K562 (cell line): ENCODE measurements around the gene SCEL. TPM values are rescaled to one million over a fixed set of nuclear protein-coding genes. Genes with fewer than 3 reads are reported as not detected.

ENCODE experiments used
- ATAC-seq: fragments of 200-7000 bp; cut with Tn5 transposase; 3 replicates; pipeline ENCODE4 v1.9.1; 2020; ENCODE audit warnings: moderate library complexity
- BruUV-seq: library from RNA; stranded (reverse); fragments of 400-500 nt; replicated peaks from 2 replicates; lab custom pipeline; 2021; lab: Mats Ljungman, UMichigan
- CTCF ChIA-PET: fragments of 300-600 bp; formaldehyde crosslinking; extraction: SDS; loops from one replicate; lab custom pipeline; 2021; ENCODE audit warnings: low intra/inter-chr PET ratio; lab: Yijun Ruan, JAX
- POLR2A ChIA-PET: fragments of 300-600, 350-650 bp; sonication (Branson Sonifier 250); formaldehyde crosslinking; extraction: SDS; loops from one replicate; lab custom pipeline; 2021; ENCODE audit warnings: antibody characterized with exemption, inconsistent platforms; lab: Yijun Ruan, JAX
- DNase-seq, 4 experiments: peaks; one replicate each; pipeline versions ENCODE4 v3.0.0 to v3.0.0-alpha.2; 2011 to 2018; ENCODE audit warnings: low spot score in 3 of 4, mixed read lengths in 3 of 4; ENCODE audit errors: extremely low read depth in 1 of 4
- FAIRE-seq: peaks from 2 replicates; lab custom pipeline; 2011; peaks lifted over from hg19 to GRCh38; lab: Jason Lieb, UNC
- H2AFZ ChIP-seq: 2 replicates; pipeline ENCODE4 v1.6.0; 2011; ENCODE audit warnings: low read depth, low read length, control low read depth, inconsistent platforms
- H3K27ac ChIP-seq: fragments of 200-600 bp; 3 replicates; pipeline ENCODE4 v1.8.0; 2011; ENCODE audit warnings: low read depth, mild to moderate bottlenecking, control low read depth, inconsistent platforms, low read length, moderate library complexity, mixed read lengths; ENCODE audit errors: extremely low read depth
- H3K27me3 ChIP-seq, 2 experiments: fragments of 300-600 bp in 1 of 2; 2 replicates in 1 of 2; 3 replicates in 1 of 2; pipeline versions ENCODE4 v1.6.0 to v1.8.0; 2011; ENCODE audit warnings: inconsistent platforms in 2 of 2, low read length in 2 of 2, mild to moderate bottlenecking in 1 of 2, mixed read lengths in 1 of 2, moderate library complexity in 1 of 2; ENCODE audit not compliant: control insufficient read depth in 2 of 2, insufficient read depth in 2 of 2
- H3K36me3 ChIP-seq: fragments of 300-600 bp; 3 replicates; pipeline ENCODE4 v1.8.0; 2011; ENCODE audit warnings: mild to moderate bottlenecking, low read length, inconsistent platforms; ENCODE audit not compliant: control insufficient read depth, insufficient read depth
- H3K4me1 ChIP-seq, 2 experiments: fragments of 200-600 bp in 1 of 2; replicated peaks in 1 of 2; 2 replicates in 1 of 2; 3 replicates in 1 of 2; pipeline versions ENCODE4 v1.5.1 to v1.8.0; 2011; ENCODE audit warnings: inconsistent platforms in 2 of 2, low read length in 2 of 2, mild to moderate bottlenecking in 1 of 2, mixed read lengths in 1 of 2, moderate library complexity in 1 of 2; ENCODE audit not compliant: control insufficient read depth in 2 of 2, insufficient read depth in 2 of 2
- H3K4me2 ChIP-seq: 2 replicates; pipeline ENCODE4 v1.6.1; 2011; ENCODE audit warnings: low read length, control low read depth, inconsistent platforms, mixed read lengths; ENCODE audit not compliant: insufficient read depth
- H3K4me3 ChIP-seq: fragments of 200-600 bp; sonication (generic), shearing (Covaris generic); 2 replicates; pipeline ENCODE4 v1.5.1; 2016; ENCODE audit warnings: control low read depth, inconsistent platforms
- H3K79me2 ChIP-seq: fragments of 200-600 bp; 3 replicates; pipeline ENCODE4 v1.8.0; 2011; ENCODE audit warnings: low read length, inconsistent platforms; ENCODE audit not compliant: control insufficient read depth, insufficient read depth
- H3K9ac ChIP-seq, 2 experiments: 2 replicates each; pipeline versions ENCODE4 v1.6.0 to v1.6.1; 2011; ENCODE audit warnings: low read depth in 2 of 2, low read length in 2 of 2, control low read depth in 1 of 2, inconsistent platforms in 1 of 2, mild to moderate bottlenecking in 1 of 2, mixed read lengths in 1 of 2; ENCODE audit not compliant: insufficient read depth in 1 of 2
- H3K9me1 ChIP-seq: one replicate; pipeline ENCODE4 v1.6.0; 2011; ENCODE audit warnings: inconsistent platforms, mild to moderate bottlenecking, low read length, moderate library complexity; ENCODE audit not compliant: control insufficient read depth, insufficient read depth
- H3K9me3 ChIP-seq: replicated peaks from 2 replicates; pipeline ENCODE4 v1.5.1; 2011; ENCODE audit warnings: low read depth, low read length, inconsistent platforms; ENCODE audit not compliant: control insufficient read depth, insufficient read depth
- H4K20me1 ChIP-seq: replicated peaks from 2 replicates; pipeline ENCODE4 v1.6.1; 2011; ENCODE audit warnings: low read length, inconsistent platforms, mixed read lengths; ENCODE audit not compliant: control insufficient read depth, insufficient read depth
- ATF3 ChIP-seq, 2 experiments: fragments of 450-650 bp in 1 of 2; sonication (generic) in 1 of 2; formaldehyde crosslinking in 1 of 2; IDR thresholded peaks in 1 of 2; conservative IDR thresholded peaks in 1 of 2; 2 replicates each; pipeline versions ENCODE4 v1.6.1 to v1.8.1; 2016 to 2023; ENCODE audit warnings: mild to moderate bottlenecking in 2 of 2, moderate library complexity in 2 of 2, inconsistent platforms in 1 of 2, missing genetic modification reagents in 1 of 2
- CBX2 ChIP-seq: fragments of 200-600 bp; sonication (generic); IDR thresholded peaks from one replicate; pipeline ENCODE4 v1.6.1; 2012; ENCODE audit warnings: mild to moderate bottlenecking, low read length, inconsistent platforms; ENCODE audit not compliant: insufficient read depth, poor library complexity, severe bottlenecking
- CHD2 ChIP-seq: IDR thresholded peaks from 2 replicates; pipeline ENCODE4 v1.6.1; 2011; ENCODE audit warnings: low read depth, low read length
- E2F8 ChIP-seq: fragments of 450-650 bp; IDR thresholded peaks from 2 replicates; pipeline ENCODE4 v1.7.1; 2018; ENCODE audit warnings: mild to moderate bottlenecking, low read depth; ENCODE audit not compliant: partially characterized antibody
- GTF2A2 ChIP-seq: IDR thresholded peaks from 2 replicates; pipeline ENCODE4 v1.6.1; 2016; ENCODE audit warnings: mild to moderate bottlenecking, missing genetic modification characterization, missing compliant biosample characterization
- HBP1 ChIP-seq: fragments of 450-650 bp; formaldehyde crosslinking; IDR thresholded peaks from 2 replicates; pipeline ENCODE4 v1.4.0; 2022; ENCODE audit warnings: missing genetic modification characterization
- HOXB6 ChIP-seq: fragments of 250-450 bp; sonication (Bioruptor Pico); IDR thresholded peaks from 2 replicates; pipeline ENCODE4 v1.5.1; 2022; ENCODE audit warnings: mild to moderate bottlenecking, borderline replicate concordance
- MEF2D ChIP-seq: conservative IDR thresholded peaks from 2 replicates; pipeline ENCODE4 v1.6.1; 2016; ENCODE audit warnings: low read depth, missing genetic modification characterization, missing compliant biosample characterization
- MTA2 ChIP-seq: fragments of 450-650 bp; IDR thresholded peaks from 2 replicates; pipeline ENCODE4 v1.6.1; 2016; ENCODE audit warnings: low read depth
- NCOA4 ChIP-seq: fragments of 450-650 bp; IDR thresholded peaks from 2 replicates; pipeline ENCODE4 v1.6.1; 2018; ENCODE audit warnings: mild to moderate bottlenecking; ENCODE audit not compliant: partially characterized antibody
- RAD51 ChIP-seq: fragments of 450-650 bp; IDR thresholded peaks from 2 replicates; pipeline ENCODE4 v1.7.1; 2016; ENCODE audit warnings: low read depth, mild to moderate bottlenecking, borderline replicate concordance
- SMARCC2 ChIP-seq: fragments of 450-650 bp; IDR thresholded peaks from 2 replicates; pipeline ENCODE4 v1.6.1; 2017; ENCODE audit warnings: antibody characterized with exemption, moderate library complexity, mild to moderate bottlenecking, low read depth
- ZFPM2 ChIP-seq: fragments of 250-450 bp; sonication (Bioruptor Pico); IDR thresholded peaks from 2 replicates; pipeline ENCODE4 v1.5.1; 2022; ENCODE audit warnings: mild to moderate bottlenecking
- ZMIZ1 ChIP-seq, 2 experiments: fragments of 150-350 bp in 1 of 2; IDR thresholded peaks; 2 replicates each; pipeline ENCODE4 v1.6.1; 2012 to 2016; ENCODE audit warnings: low read depth in 2 of 2, low read length in 2 of 2, mild to moderate bottlenecking in 1 of 2, moderate library complexity in 1 of 2
- ZNF830 ChIP-seq: fragments of 250-450 bp; sonication (Bioruptor Pico); IDR thresholded peaks from 2 replicates; pipeline ENCODE4 v1.5.0; 2021; ENCODE audit warnings: mild to moderate bottlenecking
- WGBS: fragments of 100-300 bp; shearing (Covaris generic); methylation state at CpG from one replicate; pipeline ENCODE4 v1.1.6; 2016; ENCODE audit warnings: low coverage, mixed read lengths; ENCODE audit not compliant: insufficient coverage; ENCODE audit errors: missing lambda C conversion rate; 5-methylcytosine and 5-hydroxymethylcytosine counted together
- in situ Hi-C: fragments of 300-500 bp; cut with MboI; formaldehyde crosslinking; loops from 4 replicates; pipeline ENCODE4 v1.15.0; 2018; ENCODE audit warnings: inconsistent platforms, mixed read lengths
- intact Hi-C: fragments of 100-400 bp; cut with micrococcal nuclease; formaldehyde crosslinking; loops from 2 replicates; pipeline ENCODE4 v1.14.2; 2022
- polyA plus RNA-seq, 8 experiments: library from polyadenylated mRNA; depleted of rRNA in 4 of 8; stranded (reverse) in 5 of 8; unstranded in 3 of 8; fragments of >200 nt; fragmentation: Nextera tagmentation in 2 of 8; fragmentation: Illumina TruSeq in 1 of 8; extraction: Ambion mirVana in 2 of 8; extraction: Trizol in 1 of 8; gene quantifications; 2 replicates each; pipeline versions ENCODE4 v1.2.1 to v1.2.3, GENCODE V29; 2011 to 2014; ENCODE audit warnings: inconsistent platforms in 1 of 8, missing spikeins in 1 of 8
- total RNA-seq, 7 experiments: library from RNA; depleted of rRNA in 6 of 7; stranded (reverse); fragments of >200 nt in 6 of 7; fragmentation: Illumina TruSeq in 2 of 7; extraction: Trizol in 2 of 7; gene quantifications; 2 replicates each; pipeline versions ENCODE4 v1.2.1 to v1.2.3, GENCODE V29; 2011 to 2021; ENCODE audit warnings: low replicate concordance in 1 of 7

SCEL gene
- total and polyA plus RNA-seq, 9 of the 15 experiments (the other 6 are each of a cell fraction or from before 2014, with no cell fraction given), result not detected

GRCh38 chr13:77511552-77511951 is 24.0 kb upstream of the SCEL start:
- POLR2A ChIA-PET, result no interaction called here
- FAIRE-seq (no peak), DNase-seq (no peak), ATAC-seq (no peak)
- Histone ChIP-seq H2AFZ (no peak overlapping the region), H3K9ac (no peak overlapping the region), H3K9me1 (no peaks in the 10 kb centered on the region), H3K79me2 (no peaks in the 10 kb centered on the region), H3K4me1 (no peaks in the 10 kb centered on the region), H4K20me1 (no peaks in the 10 kb centered on the region), H3K9me3 (no peaks in the 10 kb centered on the region), H3K4me3 (no peak overlapping the region), H3K4me2 (no peak overlapping the region), H3K36me3 (no peaks in the 10 kb centered on the region), H3K27me3 (no peaks in the 10 kb centered on the region), H3K27ac (no peak overlapping the region)
- CTCF ChIA-PET, result no interaction called here
- 8% methylated on average over 4 of the region's 5 CpGs for WGBS
- intact Hi-C loops, result no loop called here
- BruUV-seq, result no TSS peak
- in situ Hi-C loops, result no loop called here
- TF ChIP-seq HBP1, result no peak
- TF ChIP-seq ZNF830 (CRISPR knock-in tag), result no peak
- TF ChIP-seq GTF2A2 (tag), result no peak
- no peak for TF ChIP-seq CHD2
- no peak for TF ChIP-seq ZFPM2 (CRISPR knock-in tag)
- no peak for TF ChIP-seq NCOA4
- TF ChIP-seq E2F8, result no peak
- no peak for TF ChIP-seq MTA2
- no peak for TF ChIP-seq ZMIZ1 (IDR thresholded peaks at IDR 0.05; ENCODE audit: low read depth in 2 of 2, low read length in 2 of 2)
- no peak for TF ChIP-seq RAD51
- no peak for TF ChIP-seq SMARCC2
- no peak for TF ChIP-seq CBX2
- TF ChIP-seq ATF3 (IDR thresholded peaks at IDR 0.05), result no peak
- TF ChIP-seq ATF3 (CRISPR knock-in tag; conservative IDR thresholded peaks at IDR 0.05), result no peak
- TF ChIP-seq MEF2D (tag), result no peak
- TF ChIP-seq HOXB6, result no peak
